OCI-LY7 (cell line): Measurements from ENCODE around the gene ZFR2.

Experiments used
- CTCF ChIP-seq: fragments of 200-600 bp; sonication (generic); conservative IDR thresholded peaks from 2 replicates; pipeline ENCODE4 v1.5.1; 2014; ENCODE audit warnings: mild to moderate bottlenecking, antibody characterized with exemption, low read length, moderate library complexity, mixed read lengths
- EZH2phosphoT487 ChIP-seq: fragments of 200-600 bp; sonication (generic); IDR thresholded peaks from 2 replicates; pipeline ENCODE4 v1.6.1; 2018; ENCODE audit warnings: low read depth, borderline replicate concordance, mild to moderate bottlenecking, mixed run types, antibody characterized with exemption, low read length, moderate library complexity, mixed read lengths

- TF ChIP-seq CTCF = no peak
- TF ChIP-seq EZH2phosphoT487 = no peak
Measured at GRCh38 chr19:3839941-3840340, 28.9 kb downstream of the ZFR2 start.
